ENCODE measurements around the gene SHB.

DNA sequence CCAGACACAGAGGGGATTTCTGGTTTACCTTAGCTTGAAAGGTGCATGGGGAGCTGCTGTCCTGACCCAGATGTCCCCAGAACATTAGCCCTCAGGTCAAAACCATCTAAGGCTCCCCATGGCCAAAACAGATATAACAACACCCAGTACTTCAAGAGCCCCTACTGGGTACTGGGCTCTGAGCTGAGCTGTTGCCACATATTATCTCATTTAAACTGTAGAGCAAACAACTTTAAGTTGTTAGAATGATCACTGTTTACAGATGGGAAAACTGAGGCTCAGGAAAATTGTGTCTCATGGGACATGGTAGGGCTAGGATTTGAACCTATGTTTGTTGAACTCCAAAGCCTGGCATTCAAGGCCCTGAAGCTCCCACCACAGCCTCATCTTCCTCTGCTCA is 144.5 kb downstream of the SHB start:
- TF ChIP-seq, protein P1, sequence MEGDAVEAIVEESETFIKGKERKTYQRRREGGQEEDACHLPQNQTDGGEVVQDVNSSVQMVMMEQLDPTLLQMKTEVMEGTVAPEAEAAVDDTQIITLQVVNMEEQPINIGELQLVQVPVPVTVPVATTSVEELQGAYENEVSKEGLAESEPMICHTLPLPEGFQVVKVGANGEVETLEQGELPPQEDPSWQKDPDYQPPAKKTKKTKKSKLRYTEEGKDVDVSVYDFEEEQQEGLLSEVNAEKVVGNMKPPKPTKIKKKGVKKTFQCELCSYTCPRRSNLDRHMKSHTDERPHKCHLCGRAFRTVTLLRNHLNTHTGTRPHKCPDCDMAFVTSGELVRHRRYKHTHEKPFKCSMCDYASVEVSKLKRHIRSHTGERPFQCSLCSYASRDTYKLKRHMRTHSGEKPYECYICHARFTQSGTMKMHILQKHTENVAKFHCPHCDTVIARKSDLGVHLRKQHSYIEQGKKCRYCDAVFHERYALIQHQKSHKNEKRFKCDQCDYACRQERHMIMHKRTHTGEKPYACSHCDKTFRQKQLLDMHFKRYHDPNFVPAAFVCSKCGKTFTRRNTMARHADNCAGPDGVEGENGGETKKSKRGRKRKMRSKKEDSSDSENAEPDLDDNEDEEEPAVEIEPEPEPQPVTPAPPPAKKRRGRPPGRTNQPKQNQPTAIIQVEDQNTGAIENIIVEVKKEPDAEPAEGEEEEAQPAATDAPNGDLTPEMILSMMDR (conservative IDR thresholded peaks at IDR 0.05; ENCODE audit: low read depth, low read length) = no peak
- no peak for TF ChIP-seq EZH2 (IDR thresholded peaks at IDR 0.05; ENCODE audit: borderline replicate concordance, low read depth, low read length, poor library complexity, severe bottlenecking)

All from A673 (cell line).